ENCODE data around the gene PDE6A.

PDE6A gene

DNA sequence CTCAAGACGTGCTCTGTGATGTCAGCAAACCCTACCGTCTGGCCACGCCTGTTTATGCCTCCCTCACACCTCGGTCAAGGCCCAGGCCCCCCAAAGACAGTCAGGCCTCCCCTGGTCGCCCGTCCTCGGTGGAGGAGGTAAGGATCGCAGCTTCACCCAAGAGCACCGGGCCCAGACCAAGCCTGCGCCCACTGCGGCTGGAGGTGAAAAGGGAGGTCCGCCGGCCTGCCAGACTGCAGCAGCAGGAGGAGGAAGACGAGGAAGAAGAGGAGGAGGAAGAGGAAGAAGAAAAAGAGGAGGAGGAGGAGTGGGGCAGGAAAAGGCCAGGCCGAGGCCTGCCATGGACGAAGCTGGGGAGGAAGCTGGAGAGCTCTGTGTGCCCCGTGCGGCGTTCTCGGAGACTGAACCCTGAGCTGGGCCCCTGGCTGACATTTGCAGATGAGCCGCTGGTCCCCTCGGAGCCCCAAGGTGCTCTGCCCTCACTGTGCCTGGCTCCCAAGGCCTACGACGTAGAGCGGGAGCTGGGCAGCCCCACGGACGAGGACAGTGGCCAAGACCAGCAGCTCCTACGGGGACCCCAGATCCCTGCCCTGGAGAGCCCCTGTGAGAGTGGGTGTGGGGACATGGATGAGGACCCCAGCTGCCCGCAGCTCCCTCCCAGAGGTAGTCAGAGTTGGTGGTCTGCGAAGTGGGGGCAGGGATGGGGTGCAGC, 111.3 kb downstream of the PDE6A start:
- DNase-seq: no peak

DNA sequence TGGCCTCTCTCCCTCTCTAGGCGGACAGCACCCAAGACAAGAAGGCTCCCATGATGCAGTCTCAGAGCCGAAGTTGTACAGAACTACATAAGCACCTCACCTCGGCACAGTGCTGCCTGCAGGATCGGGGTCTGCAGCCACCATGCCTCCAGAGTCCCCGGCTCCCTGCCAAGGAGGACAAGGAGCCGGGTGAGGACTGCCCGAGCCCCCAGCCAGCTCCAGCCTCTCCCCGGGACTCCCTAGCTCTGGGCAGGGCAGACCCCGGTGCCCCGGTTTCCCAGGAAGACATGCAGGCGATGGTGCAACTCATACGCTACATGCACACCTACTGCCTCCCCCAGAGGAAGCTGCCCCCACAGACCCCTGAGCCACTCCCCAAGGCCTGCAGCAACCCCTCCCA, 112.0 kb downstream of the PDE6A start:
- no peak for DNase-seq

DNA sequence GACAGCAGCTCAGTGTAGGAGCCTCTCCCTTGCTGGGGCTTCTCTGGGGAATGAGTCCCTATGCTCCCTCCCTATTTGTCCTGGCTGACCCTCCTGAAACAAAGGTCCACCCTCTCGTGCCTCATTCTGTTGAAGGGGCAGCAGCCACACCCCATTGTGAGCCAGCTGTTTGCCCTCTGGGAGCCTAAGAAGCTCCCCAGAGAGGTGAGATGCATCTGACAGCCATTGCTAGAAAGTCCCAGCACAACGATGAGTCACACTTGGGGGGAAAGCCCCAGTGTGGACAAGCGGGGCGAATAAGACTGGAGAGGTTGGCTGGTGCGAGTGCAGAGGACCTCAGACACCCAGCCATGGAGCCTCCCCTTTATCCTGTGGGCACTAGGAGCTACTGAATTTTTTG, 113.1 kb downstream of the PDE6A start:
- DNase-seq: no peak

DNA sequence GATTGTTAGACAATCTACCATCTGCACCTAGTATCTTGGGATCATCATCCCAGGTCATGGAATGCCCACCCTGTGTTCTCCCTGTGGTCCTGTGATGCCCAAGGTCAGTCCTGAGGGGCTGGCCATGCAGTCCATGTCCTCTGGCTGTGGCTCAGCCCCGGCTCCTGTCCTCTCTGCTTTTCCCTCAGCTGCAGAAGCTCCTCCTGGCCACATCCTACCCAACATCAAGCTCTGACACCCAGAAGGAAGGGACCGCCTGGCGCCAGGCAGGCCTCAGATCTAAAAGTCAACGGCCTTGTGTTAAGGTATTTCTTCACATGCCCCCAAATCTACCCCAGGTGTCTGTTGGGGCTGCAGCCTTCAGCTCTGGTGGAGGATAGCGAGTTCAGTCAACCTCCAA, 114.0 kb downstream of the PDE6A start:
- no peak for DNase-seq

DNA sequence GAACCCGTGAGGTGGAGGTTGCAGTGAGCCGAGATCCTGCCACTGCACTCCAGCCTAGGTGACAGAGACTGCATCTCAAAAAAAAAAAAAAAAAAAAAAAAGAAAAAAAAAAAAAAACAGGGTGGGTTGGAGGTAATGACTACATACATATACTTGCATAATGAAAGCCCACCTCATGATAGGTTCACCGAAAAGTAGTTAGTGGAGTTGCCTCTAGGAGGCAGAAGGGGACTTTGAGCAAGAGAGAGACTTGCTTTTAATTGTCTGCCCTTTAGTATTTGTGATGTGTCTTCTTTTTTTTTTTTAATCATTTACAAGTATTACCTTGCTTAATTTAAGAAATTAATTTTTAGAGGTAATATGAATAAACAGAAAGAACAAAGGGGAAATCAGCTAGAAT, 114.6 kb downstream of the PDE6A start:
- DNase-seq: no peak

DNA sequence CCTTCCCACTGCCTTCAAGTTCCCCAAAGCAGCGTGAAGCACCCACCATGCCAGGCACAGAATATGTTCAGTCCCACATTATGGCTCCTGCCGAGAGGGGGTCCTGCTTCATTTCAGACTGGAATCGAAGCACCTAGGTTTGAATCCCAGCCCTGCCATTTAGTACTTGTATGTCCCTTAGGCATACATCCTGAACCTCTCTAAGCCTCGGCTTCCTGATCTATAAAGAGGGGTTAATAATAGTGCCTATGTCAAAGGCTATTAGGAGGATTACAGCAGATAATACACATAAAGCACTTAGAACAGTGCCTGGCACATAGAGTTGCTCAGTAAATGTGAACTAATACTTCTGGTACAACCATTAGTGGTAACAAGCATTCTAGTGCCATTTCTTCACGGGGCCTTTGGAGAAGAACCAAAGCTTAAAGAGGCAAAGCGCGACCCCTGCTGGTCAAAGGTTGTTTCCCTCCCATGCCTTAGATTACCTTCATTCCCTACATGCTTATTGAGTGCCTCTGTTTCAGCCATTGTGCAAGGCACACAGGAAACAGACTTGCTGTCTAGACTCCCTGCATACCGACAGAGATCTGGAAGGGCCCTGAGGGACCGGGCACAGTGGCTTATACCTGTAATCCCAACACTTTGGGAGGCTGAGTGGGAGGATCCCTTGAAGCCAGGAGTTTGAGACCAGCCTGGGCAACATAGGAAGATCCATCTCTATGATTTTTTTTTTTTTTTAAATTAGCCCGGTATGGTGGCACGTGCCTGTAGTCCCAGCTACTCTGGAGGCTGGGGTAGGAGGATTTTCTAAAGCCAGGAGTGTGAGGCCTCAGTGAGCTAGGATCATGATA, 116.2 kb downstream of the PDE6A start:
- DNase-seq: peak; percentile 91

DNA sequence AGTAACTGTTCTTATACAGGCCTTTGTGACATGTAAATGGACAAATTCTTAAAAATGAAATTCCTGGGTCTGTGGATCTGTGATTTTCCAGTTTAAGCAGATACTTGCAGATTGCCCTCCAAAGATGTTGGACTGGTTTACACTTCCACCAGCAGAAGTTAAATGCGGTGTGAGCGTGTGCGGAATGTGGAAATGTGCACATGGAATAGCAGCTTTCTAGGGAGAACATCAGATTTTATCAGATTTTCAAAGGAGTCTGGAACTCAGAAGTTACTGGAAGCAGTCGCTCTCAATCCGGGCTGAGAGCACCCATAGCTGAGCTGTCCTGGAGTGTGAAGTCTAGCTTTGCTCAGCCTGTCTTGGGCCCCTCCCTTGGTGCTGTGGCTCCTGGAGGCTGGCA, 117.0 kb downstream of the PDE6A start:
- DNase-seq: no peak

DNA sequence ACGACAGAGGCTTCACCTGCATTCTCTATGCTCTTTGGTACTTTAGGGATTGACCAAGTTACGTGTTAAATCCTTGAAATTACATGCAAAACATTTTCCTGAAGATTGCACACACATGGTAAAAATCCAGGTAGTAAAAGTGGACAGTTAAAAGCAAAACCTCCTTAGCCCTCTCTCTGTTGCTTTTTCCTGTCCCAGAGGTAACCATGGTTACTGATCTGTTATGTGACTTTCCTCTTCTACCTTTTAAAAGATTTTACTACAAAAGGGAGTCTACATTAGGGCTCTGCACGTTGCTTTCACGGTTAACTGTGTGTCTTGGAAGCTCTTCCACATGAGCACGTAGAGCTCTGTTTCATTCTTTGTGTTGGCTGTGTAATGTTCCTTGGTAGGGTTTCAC, 117.5 kb downstream of the PDE6A start:
- no peak for DNase-seq

DNA sequence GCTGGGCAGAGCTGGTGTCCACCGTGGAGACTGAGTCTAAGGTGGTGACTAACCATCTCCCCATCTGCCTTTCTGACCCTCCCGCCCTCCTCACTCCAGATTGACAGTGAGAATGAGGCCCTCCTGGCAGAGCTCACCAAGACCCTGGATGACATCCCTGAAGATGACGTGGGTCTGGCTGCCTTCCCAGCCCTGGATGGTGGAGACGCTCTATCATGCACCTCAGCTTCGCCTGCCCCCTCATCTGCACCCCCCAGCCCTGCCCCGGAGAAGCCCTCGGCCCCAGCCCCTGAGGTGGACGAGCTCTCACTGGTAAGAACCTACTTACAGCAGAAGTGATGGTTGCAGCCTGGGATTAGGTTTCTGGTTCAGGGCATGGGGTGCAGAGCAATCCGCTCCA, 118.0 kb downstream of the PDE6A start:
- peak; percentile 24 for DNase-seq

DNA sequence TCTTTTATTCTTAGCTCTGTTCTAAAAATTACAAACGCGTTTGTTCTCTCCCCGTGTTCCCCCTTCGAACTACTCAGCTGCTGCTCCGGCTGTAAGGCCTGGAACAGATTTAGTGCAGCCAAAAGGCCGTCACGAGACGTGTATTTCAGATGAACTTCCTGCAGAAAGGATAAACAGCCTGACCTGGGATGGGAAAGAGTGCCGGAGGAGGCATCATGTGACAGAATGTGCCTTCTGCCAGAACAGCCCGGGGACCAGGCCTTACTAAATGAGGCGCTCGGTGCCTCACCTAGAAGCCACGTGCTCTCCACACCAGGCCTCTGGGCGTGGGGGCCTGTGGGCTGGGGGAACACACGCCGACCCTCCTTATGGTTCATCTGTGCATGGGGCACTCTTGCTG, 119.7 kb downstream of the PDE6A start:
- no peak for DNase-seq

DNA sequence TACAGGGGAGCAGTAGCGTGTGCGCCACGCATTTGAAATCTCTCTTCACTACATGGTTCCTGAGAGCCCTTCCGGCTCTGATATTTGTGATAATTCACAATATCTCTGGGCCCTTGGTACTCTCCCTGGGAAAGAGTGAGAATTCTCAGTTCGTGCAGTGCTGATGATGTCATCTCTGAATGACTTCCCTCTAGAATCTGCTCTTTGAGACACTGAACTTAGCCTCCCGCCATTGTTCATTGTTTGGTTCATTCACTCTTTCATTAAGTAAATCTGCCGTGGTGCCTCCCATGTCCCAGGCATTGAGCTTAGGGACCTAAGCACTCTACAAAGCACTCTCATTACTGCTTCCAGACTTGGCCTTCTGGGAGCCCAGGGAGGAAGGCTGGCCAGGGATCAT, 120.5 kb downstream of the PDE6A start:
- DNase-seq: no peak

DNA sequence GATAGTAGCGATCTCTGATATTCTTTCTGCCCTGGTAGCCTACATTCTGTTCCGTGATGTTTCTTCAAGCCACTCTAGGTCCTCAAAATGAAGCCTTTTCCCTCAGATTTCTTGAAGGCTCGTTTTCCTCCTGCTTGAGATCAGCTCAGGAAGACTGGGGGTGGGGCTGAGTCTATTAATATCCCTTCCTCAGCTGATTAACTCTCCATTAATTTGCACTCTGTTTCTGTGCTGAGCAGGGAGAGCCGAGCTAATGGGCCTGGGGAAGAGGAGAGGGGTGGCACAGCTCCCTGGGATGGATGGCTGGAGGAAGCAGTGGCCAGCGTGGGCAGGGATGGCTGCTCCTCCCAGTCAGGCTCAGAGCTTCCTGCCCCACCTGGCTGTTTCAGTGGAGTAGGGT, 121.2 kb downstream of the PDE6A start:
- no peak for DNase-seq

DNA sequence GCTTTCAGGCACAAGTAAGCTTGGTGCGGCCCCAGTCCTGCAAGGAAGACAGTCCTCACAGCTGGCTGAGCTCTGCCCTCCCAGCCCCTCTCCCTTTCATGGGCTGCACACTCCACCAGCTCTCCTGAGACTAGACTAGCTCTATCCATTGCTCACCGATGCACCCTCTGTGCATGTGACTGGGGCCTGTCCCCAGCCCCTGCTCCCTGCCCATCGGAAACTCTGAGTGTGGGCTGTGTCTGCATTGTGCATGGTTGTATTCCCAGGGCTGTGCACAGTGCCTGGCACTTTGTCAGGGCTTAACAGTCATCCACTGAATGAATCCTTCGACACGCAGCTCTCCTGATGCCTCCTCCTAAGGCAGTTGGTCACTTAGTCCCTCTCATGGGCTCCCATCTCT, 122.3 kb downstream of the PDE6A start:
- DNase-seq: no peak

DNA sequence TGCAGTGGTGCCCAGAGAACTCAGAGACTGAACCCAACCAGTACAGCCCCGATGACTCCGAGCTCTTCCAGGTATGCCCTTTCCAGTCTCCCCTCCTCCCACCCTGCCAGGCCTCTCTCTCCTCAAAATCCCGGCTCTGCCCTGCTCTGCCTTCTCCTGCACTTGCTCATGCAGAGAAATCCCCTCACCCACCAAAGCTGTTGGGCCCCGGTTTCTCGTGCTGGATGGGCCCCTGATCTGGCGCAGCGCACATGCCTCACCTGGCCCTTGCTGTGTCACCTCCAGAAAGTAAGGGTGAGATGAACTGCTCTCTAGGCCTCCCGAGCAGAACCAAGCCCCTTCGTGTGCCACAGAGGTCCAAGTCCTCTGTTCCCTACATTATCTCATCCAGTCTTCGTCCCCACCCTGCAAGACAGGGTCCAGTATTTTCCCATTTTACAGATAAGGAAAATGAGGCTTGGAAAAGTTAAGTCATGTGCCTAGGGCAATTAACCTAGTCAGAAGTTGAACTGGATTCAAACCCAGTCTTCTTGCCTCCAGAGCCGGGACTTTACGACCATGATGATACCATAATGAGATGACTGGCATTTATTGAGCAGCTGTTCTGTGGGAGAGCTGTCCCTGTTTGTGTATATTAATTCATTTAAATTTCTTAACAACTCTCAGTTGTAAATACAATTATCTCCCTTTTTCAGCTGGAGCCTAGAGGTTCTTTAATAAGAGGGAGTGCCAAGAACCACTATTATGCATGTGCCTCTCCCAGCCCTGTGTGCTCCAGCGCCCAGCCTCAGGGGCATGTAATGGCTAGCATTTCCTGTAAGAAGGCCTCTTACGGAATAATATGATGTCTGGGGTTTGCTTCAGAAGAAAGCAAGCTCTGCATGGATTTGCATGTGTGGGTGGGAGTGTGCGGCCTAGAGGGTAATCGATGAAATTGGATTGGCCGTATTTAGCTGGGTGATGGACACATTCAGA, 123.8 kb downstream of the PDE6A start:
- DNase-seq: no peak

DNA sequence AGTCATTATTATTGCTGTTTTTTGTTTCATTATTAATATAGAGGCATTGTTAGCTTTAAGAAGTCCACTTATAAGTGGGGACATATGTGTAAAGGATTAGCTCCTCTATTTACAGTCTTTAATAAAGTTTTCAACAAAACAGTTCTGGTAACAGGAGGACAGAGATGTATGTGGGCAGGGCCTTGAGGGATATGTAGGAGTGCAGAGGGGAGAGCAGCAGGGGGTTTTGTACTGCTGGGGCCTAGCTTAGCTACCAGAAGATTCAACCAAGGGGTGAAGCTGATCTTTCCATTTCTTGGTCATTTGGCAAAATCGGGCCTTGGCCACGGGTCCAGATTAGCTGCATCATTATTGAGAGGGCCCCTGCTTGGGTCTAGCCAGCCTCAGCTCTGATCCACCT, 124.6 kb downstream of the PDE6A start:
- DNase-seq: no peak

DNA sequence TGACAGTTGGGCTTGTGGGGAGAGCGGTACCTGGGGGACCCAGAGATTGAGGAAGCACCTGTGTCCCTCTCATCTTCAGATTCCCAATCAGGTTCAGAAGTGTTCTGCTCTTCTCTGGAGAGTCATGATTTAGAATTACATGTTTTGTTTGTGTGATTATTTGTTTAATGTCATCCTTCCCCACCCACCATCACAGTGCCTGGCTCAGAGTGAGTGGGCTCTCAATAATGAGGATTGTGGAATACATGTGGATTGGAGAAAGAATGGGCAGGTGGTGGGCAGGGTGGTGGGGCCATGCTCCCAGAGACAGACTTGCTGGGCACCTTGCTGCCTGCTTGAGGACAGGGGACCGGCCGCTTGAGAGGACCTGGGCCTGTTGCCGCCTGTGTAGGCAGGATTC, 126.5 kb downstream of the PDE6A start:
- no peak for DNase-seq

DNA sequence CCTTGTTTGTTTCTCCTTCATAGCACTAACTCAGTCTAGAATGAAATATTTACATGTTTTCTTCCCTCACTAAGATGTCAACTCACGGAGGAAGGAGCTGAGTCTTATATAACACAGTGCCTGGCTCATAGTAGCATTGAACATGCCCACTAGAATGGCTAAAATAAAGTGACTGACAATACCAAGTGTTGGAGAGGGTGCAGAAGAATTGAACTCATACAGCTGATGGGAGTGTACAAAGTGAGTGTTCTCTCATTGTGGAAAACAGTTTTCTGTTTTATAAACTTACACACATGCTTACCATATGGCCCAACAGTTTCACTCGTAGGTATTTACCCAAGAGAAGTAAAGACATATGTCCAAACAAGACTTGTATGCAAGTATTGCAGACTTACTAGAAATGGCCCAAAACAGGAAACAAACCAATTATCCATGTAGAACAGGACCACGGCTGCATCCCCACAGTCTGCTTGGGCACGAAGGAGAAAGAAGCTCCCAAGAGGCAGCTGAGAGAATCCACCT, 127.0 kb downstream of the PDE6A start:
- DNase-seq: no peak

DNA sequence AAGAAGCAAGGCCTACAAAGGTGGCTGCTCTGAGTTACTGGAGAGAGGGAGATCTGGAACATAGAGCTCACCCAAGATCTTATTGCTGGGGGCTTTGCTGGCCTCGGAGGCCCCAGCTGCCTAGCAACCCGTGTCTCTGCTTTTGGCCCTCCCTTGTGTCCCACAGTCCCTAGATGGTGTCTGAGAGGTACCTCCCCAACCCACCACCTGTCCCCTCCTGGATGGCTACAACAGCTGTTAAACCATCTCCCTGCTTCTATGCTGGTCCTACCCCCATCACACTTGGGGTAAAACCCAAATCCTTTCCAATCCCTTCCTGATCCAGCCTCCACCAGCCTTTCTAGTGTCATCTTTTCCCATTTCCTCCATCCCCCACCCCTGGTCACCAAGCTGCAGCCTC, 127.9 kb downstream of the PDE6A start:
- DNase-seq: no peak

DNA sequence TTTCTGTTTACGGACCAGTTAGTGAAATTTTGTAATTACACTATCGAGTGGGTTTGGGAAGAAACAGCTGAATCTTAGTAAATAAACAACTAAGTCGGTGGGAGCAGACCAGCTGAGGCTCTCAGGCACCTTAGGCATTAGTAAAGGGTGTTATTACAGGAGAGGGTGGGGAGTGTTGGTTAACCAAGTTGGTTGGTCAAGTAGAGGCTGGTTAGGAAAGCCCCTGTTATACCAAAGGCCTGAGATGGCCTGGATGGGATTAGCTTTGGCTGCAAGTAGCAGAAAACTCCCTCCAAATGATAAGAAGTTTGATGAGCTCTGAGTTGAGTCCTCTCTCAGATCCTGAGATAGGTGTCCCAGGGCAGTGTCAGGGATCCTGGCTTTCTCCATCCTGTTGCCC, 133.1 kb downstream of the PDE6A start:
- no peak for DNase-seq

DNA sequence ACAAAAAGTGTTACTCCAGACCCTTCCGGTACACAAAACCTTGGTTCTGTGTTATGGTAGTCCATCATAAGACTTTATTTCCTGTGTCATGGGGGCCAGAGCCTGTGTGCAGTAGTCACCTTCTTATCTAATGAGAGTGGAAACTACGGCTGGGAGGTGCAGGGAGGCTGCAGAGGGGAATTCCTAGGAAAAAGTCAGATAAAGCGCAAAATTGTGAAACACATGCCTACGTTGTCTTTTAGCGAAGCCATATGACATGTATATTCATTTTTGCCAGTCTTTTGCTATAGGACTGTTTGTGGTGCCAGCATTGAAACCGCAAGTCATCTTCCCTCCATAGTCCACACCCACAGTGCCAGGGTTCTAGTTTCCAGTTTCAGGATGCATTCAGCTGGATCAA, 133.7 kb downstream of the PDE6A start:
- DNase-seq: no peak

DNA sequence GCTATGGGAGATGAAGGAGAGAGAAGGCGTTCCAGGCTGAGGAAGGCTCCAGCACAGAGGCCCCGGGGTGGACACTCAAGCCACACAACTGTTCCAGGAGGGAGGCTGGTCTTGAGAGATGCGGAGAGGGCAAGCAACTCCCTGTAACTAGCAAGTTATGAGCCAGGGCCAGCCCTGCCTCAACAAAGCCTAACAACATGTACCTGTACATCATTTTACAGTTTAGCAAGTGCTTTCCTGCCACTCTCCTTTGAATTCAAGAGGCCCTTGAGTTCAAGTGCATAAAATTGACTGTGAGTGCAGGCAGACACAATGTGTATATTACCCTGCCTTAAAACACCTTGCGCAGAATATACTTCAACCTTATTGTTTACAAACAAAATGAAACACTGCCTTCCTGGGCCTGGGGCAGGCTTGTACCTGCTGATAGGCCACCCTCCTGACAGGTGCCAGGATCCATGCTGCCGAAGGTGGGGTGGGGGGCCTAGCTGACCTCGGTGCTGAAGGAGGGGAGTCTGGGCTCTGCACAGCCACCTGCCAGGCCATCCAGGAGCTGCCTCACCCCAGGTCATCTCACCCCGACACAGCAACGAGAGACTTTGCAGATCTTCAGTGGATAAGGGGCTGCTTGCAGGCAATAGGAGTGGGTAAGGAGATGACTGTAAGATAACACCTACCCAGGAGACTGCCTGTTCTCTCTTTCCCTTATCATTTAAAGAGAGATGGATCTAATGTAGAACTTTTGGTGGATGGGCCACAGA, 134.5 kb downstream of the PDE6A start:
- no peak for DNase-seq

DNA sequence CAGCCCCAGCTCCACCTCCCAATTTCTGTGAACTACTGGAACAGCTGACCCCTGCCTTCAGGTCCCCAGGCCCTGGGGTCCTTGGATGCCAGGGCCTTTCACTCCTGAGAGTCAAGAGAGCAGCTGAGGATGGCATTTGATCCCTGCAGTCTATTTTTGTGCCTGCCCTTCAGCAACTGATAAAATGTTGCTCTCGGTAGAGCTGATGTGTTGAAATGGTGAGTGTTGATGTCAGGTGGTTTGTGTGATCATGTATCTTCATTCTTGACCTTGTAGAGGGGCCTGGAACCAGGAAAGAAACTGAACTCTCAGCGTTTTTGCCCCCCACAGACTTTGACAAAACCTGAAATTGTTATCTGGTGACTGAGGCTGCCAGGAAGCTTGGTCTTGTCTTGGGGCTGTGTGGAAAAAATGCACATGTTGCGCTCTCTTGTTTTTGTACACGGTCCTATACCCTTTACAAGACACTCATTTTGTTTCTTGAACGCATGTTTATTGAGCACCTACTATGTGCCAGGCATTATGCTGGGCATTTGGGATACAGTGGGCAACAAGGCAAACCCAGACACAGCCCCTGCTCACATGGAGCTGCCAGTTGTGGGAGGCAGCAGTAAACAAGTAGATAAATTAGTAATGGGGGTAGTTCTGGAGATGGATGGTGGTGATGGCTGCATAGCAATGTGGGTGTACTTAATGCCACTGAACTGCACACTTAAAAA, 136.2 kb downstream of the PDE6A start:
- DNase-seq: no peak
